Endothelial cell of umbilical vein (primary cell): ENCODE data around the gene CD300LB. TPM values are rescaled to one million over a fixed set of nuclear protein-coding genes. Genes with fewer than 3 reads are reported as not detected.

Experiments used
- BruUV-seq: library from RNA; stranded (reverse); fragments of 400-500 nt; replicated peaks from 2 replicates; lab custom pipeline; 2021; lab: Mats Ljungman, UMichigan
- CTCF ChIA-PET: fragments of 300-600, 350-600 bp; sonication (Branson Sonifier 250); formaldehyde crosslinking; loops from one replicate; lab custom pipeline; 2021; ENCODE audit warnings: antibody characterized with exemption, inconsistent platforms; lab: Charles Lee
- POLR2A ChIA-PET: fragments of 300-600, 350-600 bp; sonication (Branson Sonifier 250); formaldehyde crosslinking; loops from one replicate; lab custom pipeline; 2021; ENCODE audit warnings: antibody characterized with exemption, inconsistent platforms; lab: Charles Lee
- DNase-seq: peaks from one replicate; pipeline ENCODE4 v3.0.0-alpha.2; 2011; ENCODE audit warnings: low read depth, low spot score
- FAIRE-seq: peaks from 2 replicates; lab custom pipeline; 2011; peaks lifted over from hg19 to GRCh38; lab: Jason Lieb, UNC
- H2AFZ ChIP-seq: 2 replicates; pipeline ENCODE4 v1.6.0; 2012; ENCODE audit warnings: low read depth, low read length, control low read depth, inconsistent platforms
- H3K27ac ChIP-seq: 2 replicates; pipeline ENCODE4 v1.5.1; 2011; ENCODE audit warnings: low read depth, mild to moderate bottlenecking, control low read depth, low read length, moderate library complexity; ENCODE audit not compliant: insufficient read depth
- H3K27me3 ChIP-seq, 2 experiments: 2 replicates each; pipeline versions ENCODE4 v1.6.0 to v1.6.1; 2011; ENCODE audit warnings: low read length in 2 of 2, mixed read lengths in 1 of 2; ENCODE audit not compliant: control insufficient read depth in 2 of 2, insufficient read depth in 2 of 2
- H3K36me3 ChIP-seq, 2 experiments: 2 replicates in 1 of 2; 3 replicates in 1 of 2; pipeline ENCODE4 v1.5.1; 2011; ENCODE audit warnings: low read length in 2 of 2, mild to moderate bottlenecking in 1 of 2, moderate library complexity in 1 of 2; ENCODE audit not compliant: control insufficient read depth in 2 of 2, insufficient read depth in 2 of 2; ENCODE audit errors: extremely low read depth in 1 of 2
- H3K4me1 ChIP-seq: 3 replicates; pipeline ENCODE4 v1.5.1; 2011; ENCODE audit warnings: mild to moderate bottlenecking, low read length; ENCODE audit not compliant: control insufficient read depth, insufficient read depth; ENCODE audit errors: extremely low read depth
- H3K4me2 ChIP-seq: 2 replicates; pipeline ENCODE4 v1.6.1; 2011; ENCODE audit warnings: low read length, control low read depth, mixed read lengths; ENCODE audit not compliant: insufficient read depth
- H3K4me3 ChIP-seq, 3 experiments: fragments of 200-600 bp in 1 of 3; sonication (generic), shearing (Covaris generic) in 1 of 3; replicated peaks in 1 of 3; 2 replicates each; pipeline ENCODE4 v1.5.1; 2011 to 2016; ENCODE audit warnings: control low read depth in 3 of 3, low read length in 3 of 3, mild to moderate bottlenecking in 2 of 3, inconsistent platforms in 1 of 3, low read depth in 1 of 3, moderate library complexity in 1 of 3; ENCODE audit not compliant: insufficient read depth in 1 of 3
- H3K79me2 ChIP-seq: 2 replicates; pipeline ENCODE4 v1.6.0; 2012; ENCODE audit warnings: low read length, inconsistent platforms; ENCODE audit not compliant: control insufficient read depth, insufficient read depth
- H3K9ac ChIP-seq: replicated peaks from 2 replicates; pipeline ENCODE3; 2011; ENCODE audit warnings: low read length, control low read depth; ENCODE audit not compliant: insufficient read depth; ENCODE audit errors: extremely low read depth
- H3K9me1 ChIP-seq: replicated peaks from 3 replicates; pipeline ENCODE4 v1.6.0; 2011; ENCODE audit warnings: mild to moderate bottlenecking, low read length; ENCODE audit not compliant: control insufficient read depth, insufficient read depth; ENCODE audit errors: extremely low read depth
- H3K9me3 ChIP-seq: replicated peaks from 2 replicates; pipeline ENCODE4 v1.5.1; 2012; ENCODE audit warnings: low read length, inconsistent platforms; ENCODE audit not compliant: control insufficient read depth, insufficient read depth
- H4K20me1 ChIP-seq: replicated peaks from 2 replicates; pipeline ENCODE3; 2011; ENCODE audit warnings: mild to moderate bottlenecking, low read length; ENCODE audit not compliant: control insufficient read depth, insufficient read depth; ENCODE audit errors: extremely low read depth
- CTCF ChIP-seq, 2 donors: IDR thresholded peaks; 1 replicate in 1 of 2; 2 replicates in 1 of 2; pipeline ENCODE4 v1.5.1; 2011; ENCODE audit warnings: low read length in 2 of 2, mild to moderate bottlenecking in 2 of 2, moderate library complexity in 2 of 2, control low read depth in 1 of 2, inconsistent platforms in 1 of 2, low read depth in 1 of 2; ENCODE audit not compliant: insufficient read depth in 1 of 2; ENCODE audit errors: extremely low read depth in 1 of 2
- EZH2 ChIP-seq: IDR thresholded peaks from 2 replicates; pipeline ENCODE4 v1.6.1; 2012; ENCODE audit warnings: borderline replicate concordance, low read depth, mild to moderate bottlenecking, moderate library complexity, low read length, inconsistent platforms; ENCODE audit not compliant: severe bottlenecking
- FOS ChIP-seq: IDR thresholded peaks from 2 replicates; pipeline ENCODE4 v1.6.1; 2011; ENCODE audit warnings: mild to moderate bottlenecking, low read length, moderate library complexity, borderline replicate concordance; ENCODE audit not compliant: insufficient read depth
- GATA2 ChIP-seq: IDR thresholded peaks from 2 replicates; pipeline ENCODE4 v1.7.0; 2011; ENCODE audit warnings: low read depth, mild to moderate bottlenecking, moderate library complexity, mixed read lengths, low read length; ENCODE audit not compliant: insufficient read length, insufficient read depth
- JUN ChIP-seq: IDR thresholded peaks from 2 replicates; pipeline ENCODE4 v1.6.1; 2011; ENCODE audit warnings: borderline replicate concordance, low read depth; ENCODE audit not compliant: insufficient read length, insufficient read depth
- MAX ChIP-seq: IDR thresholded peaks from 2 replicates; pipeline ENCODE4 v1.6.1; 2011; ENCODE audit not compliant: insufficient read depth, insufficient read length
- MYC ChIP-seq: IDR thresholded peaks from one replicate; pipeline ENCODE4 v1.6.1; 2011; ENCODE audit warnings: mild to moderate bottlenecking, low read depth, low read length
- POLR2A ChIP-seq: IDR thresholded peaks from 2 replicates; pipeline ENCODE4 v1.6.1; 2012; ENCODE audit warnings: low read depth, mild to moderate bottlenecking, control low read depth, low read length
- POLR2AphosphoS5 ChIP-seq: IDR thresholded peaks from 2 replicates; pipeline ENCODE4 v1.6.1; 2012; ENCODE audit warnings: low read depth, mild to moderate bottlenecking, control low read depth, low read length, moderate library complexity; ENCODE audit not compliant: insufficient read depth
- dilution Hi-C: fragments of 300-500 bp; cut with MboI; formaldehyde crosslinking; loops from one replicate; pipeline ENCODE4 v1.15.0; 2019; ENCODE audit warnings: low sequenced_read_pairs; ENCODE audit not compliant: extremely low pct_ligation_motif_present
- intact Hi-C: fragments of 100-400 bp; cut with micrococcal nuclease; formaldehyde crosslinking; loops from one replicate; pipeline ENCODE4 v1.10.0; 2022
- polyA plus RNA-seq, 4 experiments: library from polyadenylated mRNA; depleted of rRNA in 3 of 4; stranded (reverse) in 3 of 4; unstranded in 1 of 4; fragments of >200 nt; gene quantifications; 2 replicates each; pipeline versions ENCODE4 v1.2.1 to v1.2.3, GENCODE V29; 2011 to 2012; ENCODE audit warnings: missing spikeins in 1 of 4
- total RNA-seq: library from RNA; stranded (reverse); gene quantifications from 2 replicates; pipeline ENCODE4 v1.2.3, GENCODE V29; 2021

CD300LB gene
- total and polyA plus RNA-seq, 2 donors (not counting 3 experiments of a cell fraction or from before 2014, with no cell fraction given) = not detected

DNA sequence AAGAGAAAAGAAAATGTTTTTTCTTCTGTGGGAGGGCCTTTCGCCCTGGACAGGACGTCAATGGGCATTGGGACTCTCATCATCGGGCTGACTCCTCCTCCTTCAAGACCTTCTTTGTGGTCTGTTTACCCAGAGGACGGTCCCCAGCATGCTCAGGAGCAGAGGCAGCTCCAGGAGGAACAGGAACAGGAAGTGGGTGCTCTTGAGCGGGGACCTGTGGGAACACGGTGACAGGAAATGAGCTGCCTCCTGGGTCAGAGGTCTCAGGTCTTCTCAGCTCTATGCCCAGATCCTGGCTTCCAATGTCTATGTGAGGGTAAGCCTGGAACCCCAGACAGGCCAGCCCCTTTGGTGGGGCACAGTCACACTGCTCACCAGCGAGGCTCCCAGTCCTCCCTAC lies 48.6 kb upstream of the CD300LB start:
- FAIRE-seq = no peak
- dilution Hi-C loops (no loop called here), intact Hi-C loops (no loop called here)
- no TSS peak for BruUV-seq
- Histone ChIP-seq H3K4me3 (no peak overlapping the region), H3K9me1 (no peaks in the 10 kb centered on the region), H3K9me3 (peaks cover 2% of the 10 kb centered on the region), H4K20me1 (no peaks in the 10 kb centered on the region), H3K79me2 (no peaks in the 10 kb centered on the region), H3K27ac (no peak overlapping the region), H3K4me2 (no peak overlapping the region), H2AFZ (no peak overlapping the region), H3K9ac (no peak overlapping the region), H3K4me1 (no peaks in the 10 kb centered on the region), H3K27me3 (no peaks in the 10 kb centered on the region), H3K36me3 (no peaks in the 10 kb centered on the region)
- DNase-seq = no peak
- CTCF ChIA-PET = no interaction called here
- POLR2A ChIA-PET = no interaction called here
- TF ChIP-seq FOS = no peak
- TF ChIP-seq JUN = no peak
- no peak for TF ChIP-seq MAX
- TF ChIP-seq CTCF (IDR thresholded peaks at IDR 0.05; ENCODE audit: extremely low read depth in 1 of 2, insufficient read depth in 1 of 2, low read depth in 1 of 2, low read length in 2 of 2) = no peak
- no peak for TF ChIP-seq EZH2
- no peak for TF ChIP-seq POLR2A
- TF ChIP-seq GATA2 = no peak
- no peak for TF ChIP-seq POLR2AphosphoS5
- no peak for TF ChIP-seq MYC
